Ishikawa (cell line): ENCODE measurements around the gene POGZ.

Experiments used
- CEBPB ChIP-seq: IDR thresholded peaks from 2 replicates; pipeline ENCODE4 v1.6.1; 2012
- CREB1 ChIP-seq: IDR thresholded peaks from 2 replicates; pipeline ENCODE4 v1.6.1; 2012; ENCODE audit warnings: low read depth
- EGR1 ChIP-seq: IDR thresholded peaks from 2 replicates; pipeline ENCODE4 v1.6.1; 2012
- EP300 ChIP-seq: IDR thresholded peaks from 2 replicates; pipeline ENCODE4 v1.6.1; 2012; ENCODE audit warnings: borderline replicate concordance
- FOXM1 ChIP-seq: IDR thresholded peaks from 2 replicates; pipeline ENCODE4 v1.6.1; 2012; ENCODE audit warnings: low read depth, borderline replicate concordance
- NFIC ChIP-seq: IDR thresholded peaks from 2 replicates; pipeline ENCODE4 v1.6.1; 2012
- RAD21 ChIP-seq: IDR thresholded peaks from 2 replicates; pipeline ENCODE4 v1.6.1; 2012; ENCODE audit warnings: low read depth
- TAF1 ChIP-seq: IDR thresholded peaks from 2 replicates; pipeline ENCODE4 v1.6.1; 2012; ENCODE audit warnings: low read depth, mild to moderate bottlenecking
- TCF12 ChIP-seq: IDR thresholded peaks from 2 replicates; pipeline ENCODE4 v1.6.1; 2012; ENCODE audit warnings: low read depth
- TEAD4 ChIP-seq: IDR thresholded peaks from 2 replicates; pipeline ENCODE4 v1.6.1; 2012
- YY1 ChIP-seq: IDR thresholded peaks from 2 replicates; pipeline ENCODE4 v1.6.1; 2012; ENCODE audit warnings: low read depth
- ZBTB7A ChIP-seq: IDR thresholded peaks from 2 replicates; pipeline ENCODE4 v1.6.1; 2012; ENCODE audit warnings: low read depth
- TF ChIP-seq, protein P1 (sequence below): IDR thresholded peaks from 2 replicates; pipeline ENCODE4 v1.6.1; 2012
- TF ChIP-seq, protein P2 (sequence below): IDR thresholded peaks from 2 replicates; pipeline ENCODE4 v1.6.1; 2012; ENCODE audit warnings: low read depth, mild to moderate bottlenecking
- TF ChIP-seq, protein P3 (sequence below): IDR thresholded peaks from 2 replicates; pipeline ENCODE4 v1.6.1; 2012

Gene POGZ

DNA sequence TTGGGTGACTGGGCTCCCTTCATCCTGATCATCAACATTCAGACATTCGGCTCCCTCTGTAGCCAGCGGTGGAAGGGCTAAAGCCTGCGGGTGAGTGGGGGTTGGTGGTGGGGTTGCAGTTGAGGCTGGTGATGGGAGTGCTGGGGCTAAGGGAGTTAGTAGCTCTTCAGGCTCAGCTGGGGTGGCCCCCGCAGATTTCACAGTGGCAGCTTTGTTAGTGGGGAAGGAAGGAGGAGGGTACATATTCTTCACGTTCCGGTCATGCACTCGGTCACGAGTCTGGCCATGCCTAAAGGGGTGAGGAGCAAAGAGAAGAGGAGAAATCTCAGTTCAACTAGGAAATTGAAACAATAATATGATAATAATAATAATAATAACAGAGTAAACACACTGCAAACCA is 53.1 kb downstream of the POGZ start:
- no peak for TF ChIP-seq CREB1
- no peak for TF ChIP-seq ZBTB7A
- TF ChIP-seq, protein P1, sequence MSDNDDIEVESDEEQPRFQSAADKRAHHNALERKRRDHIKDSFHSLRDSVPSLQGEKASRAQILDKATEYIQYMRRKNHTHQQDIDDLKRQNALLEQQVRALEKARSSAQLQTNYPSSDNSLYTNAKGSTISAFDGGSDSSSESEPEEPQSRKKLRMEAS, result no peak
- TF ChIP-seq, protein P2, sequence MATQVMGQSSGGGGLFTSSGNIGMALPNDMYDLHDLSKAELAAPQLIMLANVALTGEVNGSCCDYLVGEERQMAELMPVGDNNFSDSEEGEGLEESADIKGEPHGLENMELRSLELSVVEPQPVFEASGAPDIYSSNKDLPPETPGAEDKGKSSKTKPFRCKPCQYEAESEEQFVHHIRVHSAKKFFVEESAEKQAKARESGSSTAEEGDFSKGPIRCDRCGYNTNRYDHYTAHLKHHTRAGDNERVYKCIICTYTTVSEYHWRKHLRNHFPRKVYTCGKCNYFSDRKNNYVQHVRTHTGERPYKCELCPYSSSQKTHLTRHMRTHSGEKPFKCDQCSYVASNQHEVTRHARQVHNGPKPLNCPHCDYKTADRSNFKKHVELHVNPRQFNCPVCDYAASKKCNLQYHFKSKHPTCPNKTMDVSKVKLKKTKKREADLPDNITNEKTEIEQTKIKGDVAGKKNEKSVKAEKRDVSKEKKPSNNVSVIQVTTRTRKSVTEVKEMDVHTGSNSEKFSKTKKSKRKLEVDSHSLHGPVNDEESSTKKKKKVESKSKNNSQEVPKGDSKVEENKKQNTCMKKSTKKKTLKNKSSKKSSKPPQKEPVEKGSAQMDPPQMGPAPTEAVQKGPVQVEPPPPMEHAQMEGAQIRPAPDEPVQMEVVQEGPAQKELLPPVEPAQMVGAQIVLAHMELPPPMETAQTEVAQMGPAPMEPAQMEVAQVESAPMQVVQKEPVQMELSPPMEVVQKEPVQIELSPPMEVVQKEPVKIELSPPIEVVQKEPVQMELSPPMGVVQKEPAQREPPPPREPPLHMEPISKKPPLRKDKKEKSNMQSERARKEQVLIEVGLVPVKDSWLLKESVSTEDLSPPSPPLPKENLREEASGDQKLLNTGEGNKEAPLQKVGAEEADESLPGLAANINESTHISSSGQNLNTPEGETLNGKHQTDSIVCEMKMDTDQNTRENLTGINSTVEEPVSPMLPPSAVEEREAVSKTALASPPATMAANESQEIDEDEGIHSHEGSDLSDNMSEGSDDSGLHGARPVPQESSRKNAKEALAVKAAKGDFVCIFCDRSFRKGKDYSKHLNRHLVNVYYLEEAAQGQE, result no peak

DNA sequence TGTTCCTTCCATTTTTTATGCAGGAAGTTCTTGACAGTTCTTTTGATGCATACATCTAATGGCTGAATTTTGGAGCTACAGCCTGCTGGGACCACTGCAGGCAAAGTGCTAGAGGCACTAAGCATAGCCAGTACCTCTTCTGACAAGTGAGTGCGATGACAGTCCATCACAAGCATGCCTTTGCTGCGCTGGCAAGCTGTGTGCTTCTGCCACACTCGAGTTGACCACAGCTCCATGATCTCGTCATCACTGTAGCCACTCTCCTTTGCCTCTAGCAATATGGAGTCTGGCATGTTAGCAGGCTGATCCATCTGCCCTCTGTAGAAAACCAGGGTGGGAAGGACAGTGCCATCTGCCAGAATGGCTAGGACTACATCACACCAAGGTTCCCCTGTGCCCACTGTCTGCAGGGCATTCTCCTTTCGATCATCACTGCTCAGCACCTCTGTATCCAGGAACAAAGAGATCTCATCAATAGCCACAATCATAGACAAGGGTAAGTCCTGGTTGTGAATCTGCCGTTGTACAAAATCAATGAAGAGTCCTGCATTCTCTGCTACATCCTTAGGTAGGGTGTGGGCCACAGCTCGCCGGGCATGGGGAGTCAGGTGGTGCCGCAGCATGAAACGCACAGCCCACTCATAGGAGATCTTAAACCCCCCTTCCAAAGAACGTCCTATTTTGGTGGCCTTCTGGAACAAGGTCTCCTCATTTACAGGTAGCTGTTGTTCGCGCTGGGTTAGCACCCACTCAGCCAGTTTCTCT is 53.9 kb downstream of the POGZ start:
- TF ChIP-seq RAD21 (no peak), CEBPB (no peak), TEAD4 (no peak), ZBTB7A (no peak), FOXM1 (no peak), EGR1 (no peak), CREB1 (no peak), NFIC (no peak), TAF1 (no peak)
- TF ChIP-seq, protein P3, sequence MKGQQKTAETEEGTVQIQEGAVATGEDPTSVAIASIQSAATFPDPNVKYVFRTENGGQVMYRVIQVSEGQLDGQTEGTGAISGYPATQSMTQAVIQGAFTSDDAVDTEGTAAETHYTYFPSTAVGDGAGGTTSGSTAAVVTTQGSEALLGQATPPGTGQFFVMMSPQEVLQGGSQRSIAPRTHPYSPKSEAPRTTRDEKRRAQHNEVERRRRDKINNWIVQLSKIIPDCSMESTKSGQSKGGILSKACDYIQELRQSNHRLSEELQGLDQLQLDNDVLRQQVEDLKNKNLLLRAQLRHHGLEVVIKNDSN, result no peak
- TF ChIP-seq, protein P1, result no peak
- TF ChIP-seq, protein P2, result no peak

DNA sequence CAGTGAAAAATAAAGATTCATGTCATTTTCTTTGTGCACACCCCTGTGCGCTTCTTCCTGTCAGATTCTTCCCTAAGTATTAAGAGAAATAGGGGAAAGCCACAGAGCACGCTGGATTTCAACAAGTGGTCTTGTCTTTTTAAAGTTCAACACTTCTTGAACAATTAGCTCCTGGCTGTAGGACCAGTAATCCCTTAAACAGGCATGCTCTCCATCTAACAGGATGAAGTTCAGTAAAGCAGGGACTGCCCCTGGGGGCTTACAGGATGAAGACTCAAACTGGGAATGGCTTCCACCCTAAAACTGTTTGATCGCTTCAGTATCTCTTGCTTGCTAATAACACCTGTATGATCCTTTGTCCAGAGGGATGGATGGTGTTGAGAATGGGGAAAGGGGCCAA is 55.7 kb downstream of the POGZ start:
- TF ChIP-seq, protein P2, result no peak
- TF ChIP-seq, protein P1, result no peak
- TF ChIP-seq CEBPB (no peak), EGR1 (no peak), EP300 (no peak), NFIC (no peak), TCF12 (no peak)
- TF ChIP-seq, protein P3, result no peak

DNA sequence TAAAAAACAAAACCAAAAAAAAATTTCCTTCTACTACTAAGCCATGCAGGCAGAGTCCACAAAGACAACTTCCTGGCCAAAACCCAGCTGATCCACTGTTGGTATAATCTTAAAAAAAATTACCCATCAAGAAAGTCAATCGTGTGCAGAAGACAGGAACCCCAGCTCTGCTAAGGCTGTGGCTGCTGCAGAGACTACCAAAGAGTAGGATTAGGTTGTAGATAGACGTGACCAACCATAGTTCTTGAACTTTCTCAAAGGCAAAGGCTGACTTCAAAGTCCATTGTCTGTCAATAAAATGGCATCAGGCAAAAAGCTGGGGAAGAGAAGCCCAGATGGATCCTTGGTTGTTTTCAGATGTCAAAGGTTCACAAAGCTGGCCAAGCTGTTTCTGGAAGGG is 56.5 kb downstream of the POGZ start:
- TF ChIP-seq YY1, result no peak
- no peak for TF ChIP-seq NFIC
- no peak for TF ChIP-seq CEBPB
- TF ChIP-seq, protein P1, result no peak
- TF ChIP-seq TEAD4, result no peak
- no peak for TF ChIP-seq EGR1
- TF ChIP-seq TAF1, result no peak

DNA sequence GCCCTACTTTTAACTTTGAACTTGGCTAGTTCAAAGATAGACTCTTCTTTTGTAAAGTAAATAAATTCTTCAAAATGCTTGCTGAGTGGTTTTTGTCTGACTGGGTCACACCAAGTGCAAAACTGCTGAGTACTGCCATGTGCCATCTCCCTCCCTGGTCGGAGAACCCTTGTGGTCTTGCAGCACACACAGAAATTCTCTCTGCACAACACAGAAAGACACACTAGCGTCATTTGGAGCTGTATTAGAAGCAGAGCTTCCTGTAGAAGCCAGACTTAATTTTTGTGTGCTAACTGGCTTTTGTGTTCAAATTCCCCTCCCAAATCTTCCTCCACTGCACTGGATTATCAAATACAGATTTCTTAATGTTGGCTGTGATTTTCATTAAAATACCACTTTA is 57.4 kb downstream of the POGZ start:
- no peak for TF ChIP-seq TEAD4
- TF ChIP-seq, protein P3, result no peak
- no peak for TF ChIP-seq NFIC
